OCI-LY1 (cell line): ENCODE measurements around the gene TIGD1.

ENCODE experiments used
- H2AFZ ChIP-seq: fragments of 200-600 bp; sonication (generic), shearing (Covaris generic); 2 replicates; pipeline ENCODE4 v1.6.0; 2014; ENCODE audit warnings: antibody characterized with exemption, mild to moderate bottlenecking, low read length
- H3F3A ChIP-seq: fragments of 200-600 bp; sonication (generic), shearing (Covaris generic); 2 replicates; pipeline ENCODE4 v1.6.0; 2014; ENCODE audit warnings: mild to moderate bottlenecking, antibody characterized with exemption, low read length, moderate library complexity; ENCODE audit not compliant: insufficient read depth
- H3K27ac ChIP-seq: fragments of 200-600 bp; sonication (generic); 2 replicates; pipeline ENCODE4 v1.5.1; 2014; ENCODE audit warnings: low read length, mixed run types, mild to moderate bottlenecking, low read depth; ENCODE audit not compliant: poor library complexity, severe bottlenecking
- H3K27me3 ChIP-seq: fragments of 200-600 bp; sonication (generic); 2 replicates; pipeline ENCODE4 v1.6.0; 2014; ENCODE audit warnings: antibody characterized with exemption, mild to moderate bottlenecking, low read length, moderate library complexity; ENCODE audit not compliant: insufficient read depth
- H3K36me3 ChIP-seq: fragments of 200-600 bp; sonication (generic); 2 replicates; pipeline ENCODE4 v1.6.1; 2014; ENCODE audit warnings: mild to moderate bottlenecking, antibody characterized with exemption, low read length, moderate library complexity, mixed read lengths; ENCODE audit not compliant: insufficient read depth
- H3K4me1 ChIP-seq: fragments of 200-600 bp; sonication (generic); 2 replicates; pipeline ENCODE4 v1.5.1; 2014; ENCODE audit warnings: mild to moderate bottlenecking, low read length, moderate library complexity; ENCODE audit not compliant: insufficient read depth, severe bottlenecking
- H3K4me2 ChIP-seq: fragments of 200-600 bp; sonication (generic), shearing (Covaris generic); 2 replicates; pipeline ENCODE4 v1.6.1; 2014; ENCODE audit warnings: low read length
- H3K4me3 ChIP-seq: fragments of 200-600 bp; sonication (generic); 2 replicates; pipeline ENCODE4 v1.5.1; 2014; ENCODE audit warnings: low read length, low read depth, mild to moderate bottlenecking, mixed read lengths; ENCODE audit not compliant: poor library complexity, severe bottlenecking
- H3K79me2 ChIP-seq: fragments of 200-600 bp; shearing (Covaris generic); 2 replicates; pipeline ENCODE4 v1.6.1; 2016; ENCODE audit warnings: mixed run types, low read length, mixed read lengths; ENCODE audit not compliant: insufficient read depth
- H3K9ac ChIP-seq: fragments of 200-600 bp; sonication (generic), shearing (Covaris generic); 2 replicates; pipeline ENCODE4 v1.6.1; 2014; ENCODE audit warnings: mild to moderate bottlenecking, low read length, mixed read lengths
- H3K9me2 ChIP-seq: fragments of 200-600 bp; sonication (generic), shearing (Covaris generic); 2 replicates; pipeline ENCODE4 v1.6.1; 2014; ENCODE audit warnings: low read depth, mild to moderate bottlenecking, low read length, mixed read lengths
- H3K9me3 ChIP-seq: fragments of 200-600 bp; shearing (Covaris generic); 2 replicates; pipeline ENCODE4 v1.6.1; 2014; ENCODE audit warnings: low read length, mixed read lengths
- H4K20me1 ChIP-seq: fragments of 200-600 bp; sonication (generic), shearing (Covaris generic); 2 replicates; pipeline ENCODE4 v1.6.0; 2016; ENCODE audit warnings: mild to moderate bottlenecking, low read length; ENCODE audit not compliant: insufficient read depth
- CTCF ChIP-seq: fragments of 200-600 bp; sonication (generic), shearing (Covaris generic); IDR thresholded peaks from 2 replicates; pipeline ENCODE4 v1.5.1; 2017; ENCODE audit warnings: mild to moderate bottlenecking, antibody characterized with exemption, low read length, moderate library complexity, mixed read lengths
- EZH2 ChIP-seq: fragments of 200-600 bp; sonication (generic), shearing (Covaris generic); IDR thresholded peaks from 2 replicates; pipeline ENCODE4 v1.8.0; 2017; ENCODE audit warnings: borderline replicate concordance, mixed run types, mild to moderate bottlenecking, antibody characterized with exemption, low read length, moderate library complexity, mixed read lengths

Gene TIGD1

GRCh38 chr2:232545511-232546375, 4.6 kb downstream of the TIGD1 start:
- Histone ChIP-seq H3K36me3 (peaks cover 44% of the 10 kb centered on the region), H3K9me2 (no peaks in the 10 kb centered on the region), H3K9me3 (no peaks in the 10 kb centered on the region), H3K27ac (no peak overlapping the region), H4K20me1 (no peaks in the 10 kb centered on the region), H3K4me1 (peaks cover 11% of the 10 kb centered on the region), H2AFZ (no peak overlapping the region), H3K27me3 (no peaks in the 10 kb centered on the region), H3K4me3 (no peak overlapping the region), H3K9ac (no peak overlapping the region), H3K4me2 (no peak overlapping the region), H3F3A (no peaks in the 10 kb centered on the region), H3K79me2 (peaks cover 7% of the 10 kb centered on the region; the same call in 1 of the 2 replicates)
- no peak for TF ChIP-seq CTCF
- TF ChIP-seq EZH2, result no peak

GRCh38 chr2:232544674-232545073, 5.7 kb downstream of the TIGD1 start:
- TF ChIP-seq CTCF (no peak), EZH2 (no peak)
- H3K27ac ChIP-seq, result no peak overlapping the region
- H2AFZ ChIP-seq, result no peak overlapping the region
- H3F3A ChIP-seq, result no peaks in the 10 kb centered on the region
- H3K4me2 ChIP-seq, result no peak overlapping the region
- H3K4me1 ChIP-seq, result peaks cover 10% of the 10 kb centered on the region
- H3K9me2 ChIP-seq, result no peaks in the 10 kb centered on the region
- no peaks in the 10 kb centered on the region for H4K20me1 ChIP-seq
- H3K4me3 ChIP-seq, result no peak overlapping the region
- H3K79me2 ChIP-seq, result peaks cover 2% of the 10 kb centered on the region; the same call in 1 of the 2 replicates
- H3K9me3 ChIP-seq, result no peaks in the 10 kb centered on the region
- H3K36me3 ChIP-seq, result peaks cover 44% of the 10 kb centered on the region
- H3K9ac ChIP-seq, result no peak overlapping the region
- H3K27me3 ChIP-seq, result no peaks in the 10 kb centered on the region

GRCh38 chr2:232543928-232544631, 6.3 kb downstream of the TIGD1 start:
- no peaks in the 10 kb centered on the region for H3K27me3 ChIP-seq
- no peak overlapping the region for H3K4me2 ChIP-seq
- no peaks in the 10 kb centered on the region for H3K9me2 ChIP-seq
- no peak overlapping the region for H3K27ac ChIP-seq
- peaks cover 44% of the 10 kb centered on the region for H3K36me3 ChIP-seq
- TF ChIP-seq CTCF (no peak), EZH2 (no peak)
- peaks cover 5% of the 10 kb centered on the region for H3K4me1 ChIP-seq
- no peaks in the 10 kb centered on the region for H3K9me3 ChIP-seq
- no peaks in the 10 kb centered on the region for H3F3A ChIP-seq
- H4K20me1 ChIP-seq, result no peaks in the 10 kb centered on the region
- no peaks in the 10 kb centered on the region for H3K79me2 ChIP-seq
- no peak overlapping the region for H3K9ac ChIP-seq
- no peak overlapping the region for H3K4me3 ChIP-seq
- no peak overlapping the region for H2AFZ ChIP-seq
